Thyroid gland (tissue), 4 donors: ENCODE data around the gene MUC6. TPM values are rescaled to one million over a fixed set of nuclear protein-coding genes. Genes with fewer than 3 reads are reported as not detected.

Experiments used
- DNase-seq, 2 donors: peaks; one replicate each; pipeline ENCODE4 v3.0.0-alpha.2; 2019
- H3K27ac ChIP-seq, 3 donors: fragments of 200-600 bp; sonication (generic); 1 replicate in 2 of 3; 2 replicates in 1 of 3; pipeline ENCODE4 v1.5.1; 2016 to 2019; ENCODE audit warnings: mild to moderate bottlenecking in 1 of 3, moderate library complexity in 1 of 3
- H3K27me3 ChIP-seq: fragments of 200-600 bp; sonication (generic); one replicate; pipeline ENCODE4 v1.5.1; 2019
- H3K36me3 ChIP-seq, 2 donors: fragments of 200-600 bp; sonication (generic); one replicate each; pipeline ENCODE4 v1.5.1; 2016 to 2019
- H3K4me1 ChIP-seq, 2 donors: fragments of 200-600 bp; sonication (generic); one replicate each; pipeline ENCODE4 v1.5.1; 2017 to 2019
- H3K4me3 ChIP-seq, 3 donors: fragments of 200-600 bp; sonication (generic); replicated peaks in 1 of 3; 1 replicate in 2 of 3; 2 replicates in 1 of 3; pipeline ENCODE4 v1.5.1; 2016; ENCODE audit warnings: mild to moderate bottlenecking in 1 of 3
- H3K9me3 ChIP-seq: fragments of 200-600 bp; sonication (generic); one replicate; pipeline ENCODE4 v1.5.1; 2017
- CTCF ChIP-seq, 6 experiments: fragments of 200-600 bp in 3 of 6; fragments of 450-650 bp in 3 of 6; sonication (generic) in 3 of 6; IDR thresholded peaks; one replicate each; pipeline ENCODE4 v1.5.1; 2016 to 2019; ENCODE audit warnings: antibody characterized with exemption in 6 of 6, mild to moderate bottlenecking in 2 of 6, inconsistent platforms in 1 of 6, moderate library complexity in 1 of 6
- POLR2A ChIP-seq, 2 donors: fragments of 450-650 bp; IDR thresholded peaks; one replicate each; pipeline ENCODE4 v1.6.1; 2017; ENCODE audit warnings: antibody characterized with exemption in 2 of 2, mild to moderate bottlenecking in 2 of 2, moderate library complexity in 1 of 2
- WGBS, 2 donors: methylation state at CpG; one replicate each; pipeline ENCODE4 v1.1.5; 2017; 5-methylcytosine and 5-hydroxymethylcytosine counted together
- intact Hi-C: fragments of 100-400 bp; cut with DNase I; formaldehyde crosslinking; loops from one replicate; pipeline ENCODE4 v1.15.1; 2023
- total RNA-seq, 4 donors: library from RNA; depleted of rRNA; stranded (reverse); fragments of >200 nt; gene quantifications; one replicate each; pipeline ENCODE4 v1.2.3, GENCODE V29; 2016

The MUC6 gene
- total RNA-seq, 4 donors from 2014 or later = not detected

- H3K9me3 ChIP-seq = no peaks in the 10 kb centered on the region
- TF ChIP-seq POLR2A (IDR thresholded peaks at IDR 0.05) = no peak
- DNase-seq = no peak
- no peaks in the 10 kb centered on the region for H3K36me3 ChIP-seq
- H3K27ac ChIP-seq = no peak overlapping the region
- H3K4me3 ChIP-seq = no peak overlapping the region
- H3K27me3 ChIP-seq = no peaks in the 10 kb centered on the region
- H3K4me1 ChIP-seq = no peaks in the 10 kb centered on the region
- WGBS, 2 donors = 86 to 89% methylated on average over 23 of the region's 30 CpGs
- intact Hi-C loops = no loop called here
Observed at GRCh38 chr11:1031121-1031899, 5.2 kb downstream of the MUC6 start.

- DNase-seq = no peak
- no peak for TF ChIP-seq POLR2A (IDR thresholded peaks at IDR 0.05)
- no peak for TF ChIP-seq CTCF (IDR thresholded peaks at IDR 0.05)
- H3K27ac ChIP-seq = no peak overlapping the region
- no peaks in the 10 kb centered on the region for H3K9me3 ChIP-seq
- H3K27me3 ChIP-seq = no peaks in the 10 kb centered on the region
- intact Hi-C loops = no loop called here
- no peaks in the 10 kb centered on the region for H3K36me3 ChIP-seq
- WGBS, 2 donors = no CpG with 5 or more reads among the region's 20 CpGs
- H3K4me3 ChIP-seq = no peak overlapping the region
- H3K4me1 ChIP-seq = no peaks in the 10 kb centered on the region
Observed at GRCh38 chr11:1030556-1030955, 6.0 kb downstream of the MUC6 start.

- Histone ChIP-seq H3K36me3 (no peaks in the 10 kb centered on the region), H3K27ac (no peak overlapping the region), H3K9me3 (no peaks in the 10 kb centered on the region), H3K27me3 (no peaks in the 10 kb centered on the region), H3K4me3 (no peak overlapping the region), H3K4me1 (no peaks in the 10 kb centered on the region)
- whole genome bisulfite sequencing, 2 donors = 75% methylated on average over 9 of the region's 16 CpGs; no CpG with 5 or more reads in 1 of the 2 donors
- TF ChIP-seq CTCF (IDR thresholded peaks at IDR 0.05) (no peak), POLR2A (IDR thresholded peaks at IDR 0.05) (no peak)
- intact Hi-C loops = no loop called here
- no peak for DNase-seq
Observed at GRCh38 chr11:1030086-1030485, 6.4 kb downstream of the MUC6 start.

- Histone ChIP-seq H3K27ac (no peak overlapping the region), H3K9me3 (no peaks in the 10 kb centered on the region), H3K36me3 (no peaks in the 10 kb centered on the region), H3K4me1 (no peaks in the 10 kb centered on the region), H3K27me3 (no peaks in the 10 kb centered on the region), H3K4me3 (no peak overlapping the region)
- no peak for TF ChIP-seq CTCF (IDR thresholded peaks at IDR 0.05)
- no peak for TF ChIP-seq POLR2A (IDR thresholded peaks at IDR 0.05)
- intact Hi-C loops = no loop called here
- WGBS, 2 donors = 59 to 67% methylated on average over 1 to 5 of the region's 16 CpGs
- DNase-seq = no peak
Observed at GRCh38 chr11:1029654-1030053, 6.9 kb downstream of the MUC6 start.

- DNase-seq = no peak
- H3K4me3 ChIP-seq = no peak overlapping the region
- intact Hi-C loops = no loop called here
- H3K9me3 ChIP-seq = no peaks in the 10 kb centered on the region
- H3K36me3 ChIP-seq = no peaks in the 10 kb centered on the region
- H3K4me1 ChIP-seq = no peaks in the 10 kb centered on the region
- no peaks in the 10 kb centered on the region for H3K27me3 ChIP-seq
- TF ChIP-seq CTCF (IDR thresholded peaks at IDR 0.05) = no peak
- no peak for TF ChIP-seq POLR2A (IDR thresholded peaks at IDR 0.05)
- 82 to 90% methylated on average over 16 to 24 of the region's 25 CpGs for WGBS, 2 donors
- H3K27ac ChIP-seq = no peak overlapping the region
Observed at GRCh38 chr11:1029051-1029450, 7.5 kb downstream of the MUC6 start.
